Neural progenitor cell (in vitro differentiated cells): ENCODE measurements around the gene ZBTB26.

Source experiments
- CTCF ChIP-seq: fragments of 200-600 bp; sonication (generic); IDR thresholded peaks from 2 replicates; pipeline ENCODE4 v1.5.1; 2017; ENCODE audit warnings: antibody characterized with exemption, mild to moderate bottlenecking
- EZH2 ChIP-seq: fragments of 200-600 bp; sonication (generic); IDR thresholded peaks from 2 replicates; pipeline ENCODE4 v1.6.1; 2017; ENCODE audit warnings: antibody characterized with exemption, mild to moderate bottlenecking, moderate library complexity
- EZH2phosphoT487 ChIP-seq: fragments of 200-600 bp; sonication (generic); IDR thresholded peaks from 2 replicates; pipeline ENCODE4 v1.6.1; 2017; ENCODE audit warnings: antibody characterized with exemption

GRCh38 chr9:122944960-122945888, 13.9 kb upstream of the ZBTB26 start:
- TF ChIP-seq CTCF (no peak), EZH2phosphoT487 (no peak), EZH2 (no peak)
